8988T (cell line): Measurements from ENCODE around the gene TMEM132D.

Experiments
- DNase-seq: peaks from one replicate; pipeline ENCODE4 v3.0.0; 2011

The TMEM132D gene

GRCh38 chr12:129138776-129139175 is 765.0 kb downstream of the TMEM132D start:
- DNase-seq = no peak

GRCh38 chr12:129136694-129137325 is 767.0 kb downstream of the TMEM132D start:
- no peak for DNase-seq

GRCh38 chr12:129127771-129128170 is 776.1 kb downstream of the TMEM132D start:
- no peak for DNase-seq

DNA sequence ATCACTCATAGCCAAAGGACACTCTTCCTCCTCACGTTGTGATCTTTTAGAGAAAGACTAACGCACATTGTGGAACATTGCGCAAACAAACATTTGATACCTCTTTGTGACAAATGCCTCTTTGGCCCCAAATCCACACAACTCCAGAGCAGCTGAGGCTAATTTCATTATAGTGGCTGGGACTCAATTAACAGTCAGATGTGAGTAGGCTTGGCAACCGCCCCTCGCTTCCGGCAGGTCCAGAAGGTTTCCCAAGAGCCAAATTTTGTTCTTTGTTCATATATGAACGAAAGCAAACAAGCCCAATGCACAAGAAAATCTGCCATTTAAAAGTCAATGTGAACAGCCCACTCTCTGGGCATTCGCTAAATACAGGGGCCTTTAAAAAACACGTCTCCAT is 776.6 kb downstream of the TMEM132D start:
- DNase-seq = no peak

- no peak for DNase-seq
These were observed 784.3 kb downstream of the TMEM132D start for GRCh38 chr12:129119537-129119936.

GRCh38 chr12:129115558-129115957 is 788.3 kb downstream of the TMEM132D start:
- no peak for DNase-seq

DNA sequence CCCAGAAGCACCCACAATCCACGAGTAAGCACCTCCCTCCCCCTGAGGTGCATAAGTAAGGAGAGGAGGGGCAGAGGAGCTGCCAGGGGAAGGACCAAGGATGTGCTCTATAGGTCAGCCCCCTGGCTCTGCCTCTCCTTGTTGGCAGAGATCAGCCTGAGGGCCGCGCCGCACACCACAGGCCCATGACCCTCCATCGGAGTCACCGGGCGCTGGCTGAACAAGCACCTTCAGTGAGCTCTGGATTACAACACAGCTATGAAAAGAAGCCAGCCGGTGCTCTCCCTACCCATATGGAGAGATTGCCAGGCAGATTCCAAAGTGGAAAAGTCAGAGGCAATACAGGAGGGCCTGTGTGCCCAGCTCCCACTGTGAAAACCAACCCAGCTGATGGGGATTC is 793.2 kb downstream of the TMEM132D start:
- DNase-seq = no peak

- no peak for DNase-seq
These were observed 794.4 kb downstream of the TMEM132D start for GRCh38 chr12:129109174-129110001.

- DNase-seq = no peak
These were observed 797.1 kb downstream of the TMEM132D start for GRCh38 chr12:129106772-129107171.

DNA sequence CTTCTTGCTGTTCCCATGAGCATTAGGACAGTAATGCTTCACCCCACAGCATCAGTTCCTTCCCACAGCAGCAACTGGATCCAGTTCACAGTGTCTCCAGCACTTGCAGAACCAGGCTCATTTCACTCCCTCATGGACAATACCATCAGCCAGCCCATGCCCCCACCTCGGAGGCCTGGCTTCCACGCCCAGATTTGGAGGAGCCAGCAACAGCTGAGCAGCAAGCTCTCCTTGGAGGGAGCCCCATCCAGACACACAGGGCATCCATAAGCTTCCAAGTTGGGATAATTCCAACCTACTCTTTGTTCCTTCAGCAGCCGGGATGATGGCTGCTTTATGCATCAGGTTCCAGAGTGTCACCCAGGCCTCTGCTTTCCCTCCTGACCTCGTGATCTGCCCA is 800.6 kb downstream of the TMEM132D start:
- DNase-seq = no peak

- no peak for DNase-seq
These were observed 801.6 kb downstream of the TMEM132D start for GRCh38 chr12:129102233-129102632.

- DNase-seq = no peak
These were observed 802.0 kb downstream of the TMEM132D start for GRCh38 chr12:129101816-129102215.

- no peak for DNase-seq
These were observed 802.4 kb downstream of the TMEM132D start for GRCh38 chr12:129101404-129101803.

GRCh38 chr12:129097451-129097850 is 806.4 kb downstream of the TMEM132D start:
- no peak for DNase-seq

DNA sequence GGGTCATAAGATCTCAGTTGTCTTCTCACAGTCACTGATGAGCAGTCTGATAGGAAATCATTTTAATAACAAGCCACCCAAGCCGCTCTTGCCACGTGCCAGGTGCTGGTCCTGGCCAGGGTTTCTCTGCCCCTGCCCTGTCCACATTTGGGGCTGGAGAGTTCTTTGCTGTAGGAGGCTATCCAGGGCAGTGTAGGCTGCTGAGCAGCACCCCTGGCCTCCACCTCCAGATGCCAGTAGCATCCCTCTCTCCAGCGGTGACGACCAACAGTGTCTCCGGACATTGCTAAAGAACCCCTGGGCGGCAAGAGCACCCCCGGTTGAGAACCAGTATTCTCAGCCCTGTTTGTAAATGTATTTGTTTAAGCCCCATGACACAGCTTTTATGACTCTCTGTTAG is 806.9 kb downstream of the TMEM132D start:
- no peak for DNase-seq

DNA sequence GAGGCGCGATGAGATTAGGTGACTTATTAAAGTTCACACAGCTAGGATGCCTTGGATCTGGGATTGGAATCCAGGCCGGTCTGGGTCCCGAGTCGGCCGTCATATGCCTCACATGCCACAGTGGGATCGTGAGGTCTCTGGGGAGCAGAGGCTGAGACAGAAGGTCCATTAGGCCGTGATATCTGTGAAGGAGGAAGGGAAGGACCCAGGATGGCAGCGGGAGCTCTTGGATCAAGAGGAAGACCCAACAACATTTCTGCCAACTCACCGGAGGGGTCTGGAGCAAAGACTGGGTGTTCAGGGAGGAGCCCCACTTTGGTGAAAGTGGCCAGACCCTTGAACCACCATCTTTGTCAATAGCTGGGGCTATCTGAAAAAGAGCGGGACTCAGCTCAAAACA is 807.6 kb downstream of the TMEM132D start:
- no peak for DNase-seq

DNA sequence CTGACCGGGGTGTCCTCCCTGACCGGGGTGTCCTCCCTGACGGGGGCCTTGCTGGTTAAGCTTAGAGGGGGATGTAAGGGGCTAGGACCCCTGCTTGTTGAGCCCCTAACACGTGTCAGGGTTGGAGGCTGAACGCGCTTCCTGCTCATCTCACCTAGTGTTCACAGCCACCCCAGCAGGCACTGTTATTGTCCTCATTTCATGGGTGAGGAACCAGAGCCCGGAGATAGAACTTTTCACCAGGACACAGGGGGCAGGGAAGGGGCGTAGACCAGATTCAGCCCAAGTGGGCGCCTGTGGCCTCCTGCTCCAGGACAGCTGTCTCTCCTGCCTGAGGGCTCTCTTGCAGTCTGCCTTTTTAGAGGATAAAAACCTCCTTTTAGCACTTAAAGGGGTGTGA is 814.2 kb downstream of the TMEM132D start:
- no peak for DNase-seq

- no peak for DNase-seq
These were observed 818.7 kb downstream of the TMEM132D start for GRCh38 chr12:129084875-129085826.

DNA sequence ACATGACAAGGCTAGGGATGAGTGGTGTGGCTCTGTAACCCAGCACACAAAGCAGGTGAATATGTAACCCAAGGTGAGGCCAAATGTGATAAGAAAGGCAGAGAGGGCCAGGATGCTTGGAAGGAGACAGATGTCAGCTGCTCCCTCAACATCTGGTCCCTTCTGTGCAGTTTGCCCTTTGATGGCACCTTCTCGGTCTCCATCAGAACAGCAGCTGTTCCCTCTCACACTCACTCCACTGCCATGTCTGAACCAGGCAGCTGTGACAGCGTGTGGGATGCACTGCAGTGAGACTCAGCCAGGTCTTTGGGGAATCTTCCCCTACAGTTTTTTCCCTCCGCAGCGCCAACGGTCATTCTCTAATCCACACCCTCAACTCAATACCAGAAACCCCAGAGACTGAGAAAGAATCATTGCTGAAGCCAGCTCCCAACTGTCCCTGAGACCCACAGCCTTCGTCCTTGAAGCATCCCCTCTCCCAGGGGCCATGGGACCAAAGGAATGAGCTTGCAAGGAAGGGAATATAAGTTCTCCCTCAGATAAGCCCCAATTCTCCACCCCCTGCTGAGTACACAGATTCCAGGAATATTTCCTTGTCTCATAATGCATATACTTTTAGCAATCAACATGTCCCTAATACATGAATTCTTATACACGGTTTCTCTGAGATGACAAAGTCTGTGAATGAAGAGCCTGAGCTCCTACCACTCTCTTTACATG is 820.5 kb downstream of the TMEM132D start:
- DNase-seq = no peak

- DNase-seq = no peak
These were observed 821.4 kb downstream of the TMEM132D start for GRCh38 chr12:129082441-129082840.

- DNase-seq = no peak
These were observed 822.0 kb downstream of the TMEM132D start for GRCh38 chr12:129081755-129082250.

DNA sequence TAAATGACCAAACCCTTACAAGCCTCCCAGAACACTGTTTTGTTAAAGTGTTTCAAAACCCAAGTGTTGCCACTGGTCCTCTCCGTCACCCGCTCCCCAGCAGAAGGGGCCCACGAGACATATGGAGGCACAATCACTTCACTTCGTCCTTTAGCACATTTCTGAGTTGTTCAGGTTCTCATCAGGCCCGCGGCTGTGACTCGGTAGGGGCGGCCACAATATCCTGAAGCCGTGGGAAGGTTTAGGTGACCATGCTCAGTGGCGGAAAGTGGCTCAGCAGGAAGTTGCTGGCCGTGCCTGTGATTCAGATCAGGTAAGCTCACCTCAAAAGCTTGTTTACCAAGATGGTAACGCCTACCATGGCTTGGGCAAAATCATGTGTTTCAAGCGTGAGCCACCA is 823.0 kb downstream of the TMEM132D start:
- DNase-seq = no peak

DNA sequence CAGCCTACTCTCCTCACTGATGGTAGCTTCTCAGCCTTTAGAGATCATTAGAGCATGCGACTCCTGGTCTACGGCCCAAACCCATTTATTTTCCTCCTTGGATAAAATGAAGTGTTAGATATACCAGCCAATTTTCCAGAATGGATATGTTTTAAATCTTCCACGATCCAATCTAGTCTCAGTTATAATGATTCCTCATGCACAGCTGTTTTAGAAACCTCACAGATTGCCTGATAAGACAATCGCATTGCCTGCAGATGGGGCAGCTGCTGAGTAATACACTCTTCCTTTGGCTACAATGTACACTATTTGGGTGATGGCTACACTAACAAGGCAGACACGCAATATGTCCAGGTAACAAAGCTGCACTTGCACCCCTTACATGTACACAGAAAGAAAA is 823.4 kb downstream of the TMEM132D start:
- no peak for DNase-seq
